ENCODE measurements around the gene VASN.
A peak's percentile ranks its signal among the peaks of the same experiment; 100 is the strongest.

VASN gene

DNA sequence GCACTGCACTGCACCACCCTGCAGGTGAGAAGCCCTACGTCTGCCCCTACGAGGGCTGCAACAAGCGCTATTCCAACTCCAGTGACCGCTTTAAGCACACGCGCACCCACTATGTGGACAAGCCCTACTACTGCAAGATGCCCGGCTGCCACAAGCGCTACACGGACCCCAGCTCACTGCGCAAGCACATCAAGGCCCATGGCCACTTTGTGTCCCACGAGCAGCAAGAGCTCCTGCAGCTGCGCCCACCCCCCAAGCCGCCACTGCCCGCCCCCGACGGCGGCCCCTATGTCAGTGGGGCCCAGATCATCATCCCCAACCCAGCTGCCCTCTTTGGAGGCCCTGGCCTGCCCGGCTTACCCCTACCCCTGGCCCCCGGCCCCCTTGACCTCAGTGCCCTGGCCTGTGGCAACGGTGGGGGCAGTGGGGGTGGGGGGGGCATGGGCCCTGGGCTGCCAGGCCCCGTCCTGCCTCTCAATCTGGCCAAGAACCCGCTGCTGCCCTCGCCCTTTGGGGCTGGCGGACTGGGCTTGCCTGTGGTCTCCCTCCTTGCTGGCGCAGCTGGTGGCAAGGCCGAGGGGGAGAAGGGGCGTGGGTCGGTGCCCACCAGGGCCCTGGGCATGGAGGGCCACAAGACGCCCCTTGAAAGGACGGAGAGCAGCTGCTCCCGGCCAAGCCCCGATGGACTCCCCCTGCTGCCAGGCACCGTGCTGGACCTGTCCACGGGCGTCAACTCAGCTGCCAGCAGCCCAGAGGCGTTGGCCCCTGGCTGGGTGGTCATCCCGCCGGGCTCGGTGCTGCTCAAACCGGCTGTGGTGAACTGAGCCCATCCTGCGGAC is 34.7 kb upstream of the VASN start:
- no peak for DNase-seq

DNA sequence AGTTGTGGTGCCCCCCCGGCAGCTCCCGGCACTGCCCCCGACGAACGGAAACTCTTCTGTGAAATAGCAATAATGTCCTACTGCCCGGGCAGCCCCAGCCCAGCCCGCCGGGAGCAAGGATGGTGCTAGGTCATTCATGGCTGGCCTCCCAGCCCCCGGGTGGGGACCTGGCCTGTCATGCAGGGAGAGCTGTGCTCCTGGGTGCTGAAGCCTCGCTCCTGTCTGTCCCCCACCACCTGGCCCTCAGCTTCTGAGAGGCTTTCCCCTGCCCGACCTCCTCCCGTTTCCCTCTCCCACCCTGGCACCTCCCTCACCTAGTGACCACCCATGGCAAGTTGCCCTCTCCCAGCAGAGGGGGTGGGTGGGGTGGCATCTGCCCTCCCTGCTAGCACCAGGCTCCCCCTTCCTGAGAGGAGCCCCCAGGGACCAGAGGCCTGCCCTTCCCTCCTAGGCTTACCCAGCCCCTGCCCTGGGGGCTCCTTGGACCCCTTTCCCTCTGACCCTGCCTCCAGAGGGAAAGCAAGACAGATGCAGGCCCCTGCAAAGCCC is 34.0 kb upstream of the VASN start:
- DNase-seq: no peak

DNA sequence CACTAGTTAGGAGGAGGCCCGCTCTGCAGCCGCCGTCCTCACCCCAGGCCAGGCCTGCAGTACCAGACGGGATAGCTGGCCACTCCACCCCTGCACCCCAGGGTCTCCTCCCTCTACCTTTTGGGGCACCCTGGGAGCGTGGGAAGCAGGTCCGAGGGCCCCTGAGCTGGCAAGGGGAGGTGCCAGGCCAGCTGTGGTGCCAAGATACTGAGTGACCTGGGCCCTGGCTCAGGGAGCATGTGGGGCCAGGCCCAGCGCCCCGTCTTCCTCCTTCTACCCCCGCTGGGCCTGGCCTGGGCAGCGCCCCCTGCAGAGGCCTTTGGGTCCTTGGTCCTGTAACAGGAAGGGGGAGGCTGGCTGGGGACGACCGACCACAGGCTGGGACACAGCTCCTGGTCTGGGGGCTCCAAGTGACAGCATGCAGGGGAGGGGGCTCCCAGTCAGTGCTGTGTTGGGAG is 33.5 kb upstream of the VASN start:
- no peak for DNase-seq

DNA sequence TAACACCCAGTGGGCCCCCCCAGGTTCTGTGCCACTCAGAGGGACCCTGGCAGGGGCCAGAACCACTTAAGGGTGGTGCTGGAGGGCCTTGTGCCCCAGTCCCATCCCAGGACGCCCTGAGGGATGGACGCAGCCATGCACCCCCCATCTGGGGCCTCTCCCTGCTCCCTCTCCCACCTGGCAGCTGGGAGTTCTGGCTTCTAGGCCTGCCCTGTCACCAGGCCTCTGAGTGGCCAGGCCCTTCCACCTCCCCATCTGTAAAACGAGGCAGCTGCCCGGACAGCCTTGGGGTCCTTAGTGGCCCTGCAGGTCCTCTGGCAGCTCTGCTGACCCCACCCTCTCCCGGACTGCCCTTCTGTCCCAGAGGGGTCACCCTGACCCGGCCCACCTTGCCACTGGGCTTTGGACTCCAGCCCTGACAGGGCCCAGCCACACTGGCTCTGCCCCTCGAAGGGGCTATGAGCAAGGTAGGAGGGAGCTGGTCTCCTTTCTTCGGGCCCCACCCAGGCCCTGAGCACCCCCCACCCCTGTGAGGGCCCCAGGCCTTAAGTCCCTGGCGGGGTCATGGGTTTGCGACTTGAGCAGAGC is 32.8 kb upstream of the VASN start:
- DNase-seq: no peak

DNA sequence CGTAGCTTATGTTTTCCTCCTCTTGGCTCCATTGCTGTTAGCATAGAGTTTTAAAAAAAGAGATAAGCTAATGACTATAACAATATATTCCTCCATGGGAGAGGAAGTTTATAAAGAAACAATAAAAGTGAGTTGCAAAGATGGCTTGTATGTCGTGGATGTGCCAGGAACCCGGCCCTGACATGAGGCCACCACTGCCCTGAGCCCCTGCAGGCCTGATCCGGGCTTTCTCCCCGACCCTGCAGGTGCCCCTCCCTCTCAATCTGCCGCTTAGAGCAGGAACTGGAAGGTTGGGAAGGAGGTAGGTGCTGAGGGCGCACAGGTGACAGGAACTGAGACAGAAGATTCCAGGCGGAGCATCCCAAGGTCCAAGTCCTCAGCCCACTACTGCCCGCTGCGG is 32.2 kb upstream of the VASN start:
- DNase-seq: no peak

DNA sequence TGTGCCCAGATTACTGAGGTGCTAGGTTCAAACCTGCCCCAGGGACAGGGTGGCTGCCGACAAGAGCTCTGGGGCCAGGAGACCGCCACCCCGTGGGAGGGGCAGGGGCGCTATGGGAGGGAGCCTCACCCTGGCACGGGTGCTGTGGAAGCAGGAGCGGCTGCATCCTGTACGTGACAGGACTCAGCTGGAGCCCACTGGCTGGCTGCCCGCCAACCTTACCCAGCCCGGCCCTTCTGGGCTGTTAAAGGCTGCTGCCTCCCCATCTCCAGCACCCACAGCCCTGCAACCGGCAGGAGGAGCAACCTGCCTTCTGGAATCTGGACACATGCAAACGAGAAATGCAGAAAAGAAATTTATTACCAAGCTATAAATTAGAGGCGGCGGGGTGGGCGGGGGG is 31.7 kb upstream of the VASN start:
- DNase-seq: peak in 5 of 56 donors; percentile 2 to 28 (median 12)

DNA sequence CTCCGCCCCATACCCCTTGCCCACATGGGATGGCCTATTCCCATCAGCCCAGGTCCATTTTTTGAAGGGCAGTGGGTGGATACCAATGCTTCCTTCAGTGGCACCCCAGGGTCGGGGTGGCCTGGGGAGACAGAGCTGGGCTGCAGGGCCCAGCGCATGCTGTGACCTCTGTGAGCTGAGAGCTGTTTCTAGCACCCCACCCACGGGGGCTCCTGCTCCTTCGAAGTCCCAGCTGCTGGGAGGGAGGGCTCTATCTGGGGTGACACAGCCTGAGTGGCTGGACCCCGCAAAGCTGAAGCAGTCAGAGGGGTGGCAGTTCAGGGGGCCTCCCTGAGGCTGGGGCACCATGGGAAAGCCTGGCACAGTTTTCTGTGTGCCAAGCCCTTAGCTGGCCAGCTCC is 31.2 kb upstream of the VASN start:
- DNase-seq: no peak

DNA sequence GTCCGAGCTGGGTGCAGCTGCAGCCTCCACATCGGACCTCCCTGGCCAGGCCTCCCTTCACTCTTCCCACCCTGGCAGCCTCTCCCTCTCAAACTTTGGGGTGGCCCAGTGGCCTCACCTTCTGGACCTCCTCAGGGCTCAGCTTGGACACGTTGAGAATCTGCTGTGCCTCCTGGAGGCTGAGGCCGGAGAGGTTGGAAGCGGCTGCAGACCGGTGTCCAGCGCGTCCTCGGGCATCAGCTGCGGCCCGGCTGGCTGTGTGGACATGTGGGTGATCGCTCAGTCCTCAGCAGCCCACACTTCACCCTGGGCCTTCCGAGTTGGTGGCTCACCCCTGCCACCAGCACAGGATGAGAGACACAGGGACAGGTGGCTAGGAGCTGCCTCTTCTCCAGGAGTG is 30.4 kb upstream of the VASN start:
- DNase-seq: no peak

DNA sequence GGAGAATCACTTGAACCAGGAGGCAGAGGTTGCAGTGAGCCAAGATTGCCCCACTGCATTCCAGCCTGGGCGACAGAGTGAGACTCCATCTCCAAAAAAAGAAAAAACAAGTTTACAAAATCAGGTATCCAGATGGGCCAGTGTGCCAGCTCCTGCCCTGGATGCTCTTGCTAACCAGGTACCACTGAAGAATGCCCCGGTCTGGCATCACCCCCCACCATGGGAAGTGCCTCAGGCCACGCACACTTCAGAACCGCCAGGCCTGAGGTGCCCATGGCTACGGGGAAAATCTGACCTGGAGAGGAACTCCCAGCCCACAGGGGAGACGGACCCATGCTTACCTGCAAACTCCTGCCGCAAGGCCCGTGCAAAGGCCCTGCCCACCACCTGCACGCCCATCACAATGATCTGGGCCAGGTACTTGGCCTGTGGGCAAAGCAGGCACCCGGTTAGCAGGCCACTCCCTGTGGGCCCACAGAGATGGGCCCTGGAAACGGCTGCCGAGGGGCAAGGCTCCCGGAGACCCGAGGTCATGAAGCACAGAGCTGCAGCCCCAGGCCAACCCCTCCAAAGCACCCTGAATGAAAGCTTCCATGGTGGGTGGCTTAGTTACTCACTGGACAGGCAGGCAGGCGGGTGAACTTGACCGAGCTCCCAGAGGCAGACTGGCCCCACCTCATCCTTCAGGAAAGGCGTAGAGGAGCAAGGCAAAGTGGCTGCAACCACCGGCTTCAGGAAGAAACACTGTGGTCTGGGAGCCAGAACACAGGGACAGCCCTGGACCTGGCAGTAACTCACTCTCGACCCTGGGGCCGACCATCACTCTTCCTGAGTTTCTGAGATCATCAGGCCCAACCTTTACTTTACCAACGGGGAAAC is 28.5 kb upstream of the VASN start:
- no peak for DNase-seq

DNA sequence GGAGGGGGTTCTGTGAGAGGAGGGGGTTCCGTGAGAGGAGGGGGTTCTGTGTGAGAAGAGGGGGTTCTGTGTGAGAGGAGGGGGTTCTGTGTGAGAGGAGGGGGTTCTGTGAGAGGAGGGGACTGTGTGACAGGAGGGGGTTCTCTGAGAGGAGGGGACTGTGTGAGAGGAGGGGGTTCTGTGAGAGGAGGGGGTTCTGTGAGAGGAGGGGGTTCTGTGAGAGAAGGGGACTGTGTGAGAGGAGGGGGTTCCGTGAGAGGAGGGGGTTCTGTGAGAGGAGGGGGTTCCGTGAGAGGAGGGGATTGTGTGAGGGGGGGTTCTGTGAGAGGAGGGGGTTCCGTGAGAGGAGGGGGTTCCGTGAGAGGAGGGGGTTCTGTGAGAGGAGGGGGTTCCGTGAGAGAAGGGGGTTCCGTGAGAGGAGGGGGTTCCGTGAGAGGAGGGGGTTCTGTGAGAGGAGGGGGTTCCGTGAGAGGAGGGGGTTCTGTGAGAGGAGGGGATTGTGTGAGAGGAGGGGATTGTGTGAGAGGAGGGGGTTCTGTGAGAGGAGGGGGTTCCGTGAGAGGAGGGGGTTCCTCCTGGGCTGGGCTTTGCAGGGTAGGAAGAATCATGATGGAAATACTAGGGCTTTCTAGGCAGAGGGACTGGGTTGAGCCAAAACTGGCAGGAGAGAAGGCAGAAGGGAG is 27.2 kb upstream of the VASN start:
- DNase-seq: peak in 1 of 56 donors; percentile 43

DNA sequence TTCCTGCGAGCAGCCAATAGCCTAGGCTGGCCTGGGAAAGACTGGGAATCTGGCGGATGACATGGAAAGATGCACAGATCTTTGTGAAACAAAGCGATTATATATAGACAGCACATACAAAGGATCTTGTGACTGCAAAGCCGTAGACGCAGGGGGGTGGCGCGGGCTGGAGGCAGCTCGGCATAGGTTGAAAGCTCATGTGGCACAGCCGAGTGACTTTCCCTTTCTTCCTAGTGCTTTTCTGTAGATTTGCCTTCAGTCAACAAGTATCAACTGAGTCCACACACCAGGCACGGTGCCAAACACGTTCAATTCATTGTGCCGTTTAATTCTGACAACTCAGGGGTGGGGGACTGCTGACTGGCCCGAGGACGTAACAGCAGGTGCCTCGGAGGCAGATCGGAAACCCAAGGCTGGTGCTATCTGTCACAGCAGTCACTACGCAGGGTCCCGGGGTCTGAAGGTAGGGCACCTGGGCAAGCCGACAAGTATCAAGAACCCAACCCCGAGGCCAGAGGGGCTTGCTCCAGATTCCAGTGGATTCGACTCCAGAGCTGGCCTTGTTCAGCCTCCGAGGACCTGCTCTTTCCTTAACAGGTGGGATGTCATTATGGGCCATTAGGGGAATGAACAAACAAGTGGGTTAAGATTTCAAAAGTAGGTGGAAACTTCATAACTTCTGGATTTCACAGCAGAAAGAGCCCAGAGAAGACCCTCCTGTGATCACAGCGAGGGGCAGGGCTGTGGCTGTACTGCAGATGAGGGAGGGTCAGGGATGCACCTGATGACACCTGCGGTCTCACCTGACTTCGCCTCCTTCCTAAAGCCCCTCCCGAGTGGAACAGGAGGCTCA is 26.4 kb upstream of the VASN start:
- DNase-seq: peak in 48 of 56 donors; percentile 12 to 77 (median 40)

DNA sequence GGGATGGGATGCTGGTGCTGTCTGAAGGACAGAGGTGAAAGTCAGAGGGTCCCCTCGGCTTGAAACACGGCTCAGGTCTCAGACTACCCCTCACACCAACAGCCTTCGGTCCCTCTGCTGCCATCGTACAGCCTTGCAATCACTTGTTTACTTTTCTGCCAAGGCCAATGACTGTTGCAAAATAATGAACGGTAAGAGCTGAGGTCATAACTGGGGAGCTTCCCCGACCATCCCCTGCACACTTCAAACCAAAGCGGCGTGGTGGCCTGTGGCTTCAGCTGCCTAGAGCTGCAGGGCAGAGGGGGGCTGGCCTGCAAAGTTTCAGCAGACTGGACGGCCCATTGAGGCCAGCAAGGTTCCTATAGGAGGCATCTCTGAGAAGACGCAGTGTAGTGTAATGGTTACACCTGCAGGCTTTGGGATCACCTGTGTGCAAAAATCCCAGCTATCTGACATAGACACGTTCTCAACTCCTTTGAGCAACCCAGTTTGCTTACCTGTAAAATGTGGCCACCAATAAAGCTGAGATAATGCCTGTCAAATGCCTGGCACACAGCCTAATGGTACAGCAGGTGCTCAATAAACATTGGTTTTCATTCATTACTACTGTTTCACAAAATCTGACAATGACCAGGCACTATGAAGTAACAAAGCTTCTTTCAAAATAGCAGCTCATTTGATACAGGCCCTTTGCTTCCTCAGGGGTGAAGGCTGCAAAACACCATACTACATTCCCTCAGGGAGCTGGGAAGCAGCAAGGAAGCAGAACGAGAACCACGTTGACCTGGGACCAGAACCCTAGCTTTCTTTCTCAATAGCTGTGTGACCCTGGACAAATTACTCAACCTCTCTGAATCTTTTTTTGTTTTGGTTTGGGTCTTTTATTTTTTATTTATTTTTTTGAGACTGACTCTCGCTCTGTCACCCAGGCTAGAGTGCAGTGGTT is 25.5 kb upstream of the VASN start:
- no peak for DNase-seq

DNA sequence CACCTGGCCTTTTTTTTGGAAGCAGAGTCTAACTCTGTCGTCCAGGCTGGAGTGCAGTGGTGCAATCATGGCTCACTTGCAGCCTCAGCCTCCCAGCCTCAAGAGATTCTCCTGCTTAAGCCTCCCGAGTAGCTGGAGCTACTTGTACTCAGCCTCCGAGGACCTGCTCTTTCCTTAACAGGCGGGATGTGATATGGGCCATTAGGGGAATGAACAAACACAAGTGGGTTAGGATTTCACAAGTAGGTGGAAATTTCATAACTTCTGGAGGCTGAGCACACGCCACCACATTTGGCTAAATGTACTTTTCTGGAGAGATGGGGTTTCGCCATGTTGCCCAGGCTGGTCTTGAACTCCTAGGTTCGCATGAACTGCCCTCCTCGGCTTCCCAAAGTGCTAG is 24.6 kb upstream of the VASN start:
- no peak for DNase-seq

DNA sequence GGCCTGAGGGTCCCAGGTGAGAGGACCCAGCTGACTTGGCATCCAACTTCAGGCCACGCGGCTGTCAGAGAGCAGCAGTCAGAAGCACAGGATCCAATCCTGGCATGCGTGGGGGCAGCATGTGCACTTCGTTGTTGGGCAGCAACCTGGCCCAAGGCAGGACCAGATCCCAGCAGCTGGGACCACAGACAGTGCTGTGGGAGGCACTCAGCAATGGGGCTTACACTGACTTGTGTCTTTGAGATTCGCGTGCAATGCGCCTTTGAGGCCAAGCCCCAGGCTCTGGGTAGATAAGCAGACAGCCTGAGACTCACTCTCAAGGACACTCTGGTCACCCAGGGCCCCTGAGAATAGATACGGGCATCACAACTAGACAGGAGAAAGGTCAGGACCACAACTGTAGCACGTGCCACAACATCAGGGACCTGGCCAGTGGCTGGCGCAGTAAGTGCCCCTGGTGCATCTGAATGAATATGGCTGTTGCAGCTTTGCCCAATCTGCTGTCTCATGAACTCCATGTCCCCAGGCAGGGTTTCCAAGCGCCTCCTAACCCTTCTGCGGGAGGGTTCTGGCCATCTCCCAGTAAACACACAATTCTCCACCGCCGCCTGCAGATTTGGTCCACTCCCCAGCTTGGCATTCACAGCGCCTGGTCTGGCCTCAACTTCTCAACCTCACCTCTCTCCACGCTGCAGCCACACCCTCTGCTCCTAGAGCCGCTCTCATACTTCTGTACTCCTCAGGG is 23.7 kb upstream of the VASN start:
- DNase-seq: no peak

DNA sequence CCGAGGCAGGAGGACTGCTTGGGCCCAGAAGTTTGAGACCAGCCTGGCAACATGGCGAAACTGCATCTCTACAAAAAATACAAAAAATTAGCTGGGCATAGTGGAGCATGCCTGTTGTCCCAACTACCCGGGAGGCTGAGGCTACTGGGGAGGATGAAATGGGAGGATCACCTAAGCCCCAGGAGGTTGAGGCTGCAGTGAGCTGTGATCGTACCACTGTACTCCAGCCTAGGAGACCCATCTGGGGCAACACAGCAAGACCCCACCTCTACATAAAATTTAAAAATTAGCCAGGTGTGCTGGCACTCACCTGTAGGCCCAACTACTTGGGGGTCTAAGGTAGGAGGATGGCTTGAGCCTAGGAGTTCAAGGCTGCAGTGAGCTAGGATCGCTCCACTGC is 22.3 kb upstream of the VASN start:
- DNase-seq: no peak

DNA sequence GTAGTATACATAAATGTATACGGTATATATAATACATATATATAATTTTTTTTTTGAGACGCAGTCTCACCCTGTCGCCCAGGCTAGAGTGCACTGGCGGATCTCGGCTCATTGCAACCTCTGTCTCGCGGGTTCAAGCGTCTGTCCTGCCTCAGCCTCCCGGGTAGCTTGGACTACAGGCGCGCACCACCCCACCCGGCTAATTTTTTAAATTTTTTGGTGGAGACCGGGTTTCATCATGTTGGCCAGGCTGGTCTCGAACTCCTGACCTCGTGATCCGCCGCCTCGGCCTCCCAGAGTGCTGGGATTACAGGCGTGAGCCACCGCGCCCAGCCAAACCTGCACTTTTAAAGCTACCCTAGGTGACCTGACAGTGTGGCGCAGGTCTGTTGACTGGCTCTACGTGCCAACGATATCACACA is 21.3 kb upstream of the VASN start:
- DNase-seq: no peak

DNA sequence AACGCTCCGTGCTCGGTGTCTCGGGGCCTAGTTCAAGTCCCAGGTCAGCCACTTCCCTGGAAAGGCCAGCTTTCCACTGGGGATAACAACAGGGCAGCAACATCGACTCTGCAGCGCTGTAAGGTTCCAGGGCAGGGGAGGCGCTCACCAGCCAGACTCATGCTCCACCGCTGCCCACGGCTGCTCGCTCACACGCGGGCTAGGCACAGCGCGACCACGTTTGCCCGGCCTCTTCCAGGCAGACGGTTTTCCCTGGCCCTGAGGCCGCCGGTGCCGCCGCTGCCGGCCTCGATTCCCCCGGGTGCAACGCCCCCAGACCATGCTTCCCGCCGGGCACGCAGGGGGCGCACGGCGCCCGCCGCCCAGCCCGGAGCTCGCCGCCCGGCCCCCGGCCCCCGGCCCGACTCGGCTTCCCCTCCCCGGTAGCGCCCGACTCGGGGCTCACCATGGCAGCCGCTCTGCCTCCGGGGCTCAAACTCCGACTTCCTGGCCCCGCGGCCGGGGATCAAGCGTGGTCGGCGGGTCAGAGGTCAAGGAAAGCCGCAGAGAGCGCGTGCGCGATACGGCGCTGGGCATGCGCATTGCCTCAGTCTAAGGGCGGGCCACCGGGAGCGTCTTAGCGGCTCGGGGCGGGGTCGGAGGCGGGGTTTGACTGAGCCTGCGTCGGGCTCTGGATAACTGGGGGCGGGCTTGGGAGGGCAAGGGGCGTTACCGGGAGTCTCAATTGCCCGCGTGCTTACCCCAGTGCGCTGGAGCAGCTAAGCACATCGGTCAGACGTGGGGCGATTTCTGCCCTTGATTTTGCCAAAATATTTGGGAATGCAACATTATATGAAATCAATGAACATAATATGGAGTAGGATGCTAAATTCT is 20.6 kb upstream of the VASN start, which contains the start of gene PAM16:
Gene PAM16 (minus strand): TSS at position 535 of the 873 bp plus-strand sequence. CDS start 87 bp downstream, at position 448.
- DNase-seq: peak; percentile 36 to 97 (median 88)
